ENCODE results near the gene PTGS1.
A peak's percentile ranks its signal among the peaks of the same experiment; 100 is the strongest.

The PTGS1 gene

DNA sequence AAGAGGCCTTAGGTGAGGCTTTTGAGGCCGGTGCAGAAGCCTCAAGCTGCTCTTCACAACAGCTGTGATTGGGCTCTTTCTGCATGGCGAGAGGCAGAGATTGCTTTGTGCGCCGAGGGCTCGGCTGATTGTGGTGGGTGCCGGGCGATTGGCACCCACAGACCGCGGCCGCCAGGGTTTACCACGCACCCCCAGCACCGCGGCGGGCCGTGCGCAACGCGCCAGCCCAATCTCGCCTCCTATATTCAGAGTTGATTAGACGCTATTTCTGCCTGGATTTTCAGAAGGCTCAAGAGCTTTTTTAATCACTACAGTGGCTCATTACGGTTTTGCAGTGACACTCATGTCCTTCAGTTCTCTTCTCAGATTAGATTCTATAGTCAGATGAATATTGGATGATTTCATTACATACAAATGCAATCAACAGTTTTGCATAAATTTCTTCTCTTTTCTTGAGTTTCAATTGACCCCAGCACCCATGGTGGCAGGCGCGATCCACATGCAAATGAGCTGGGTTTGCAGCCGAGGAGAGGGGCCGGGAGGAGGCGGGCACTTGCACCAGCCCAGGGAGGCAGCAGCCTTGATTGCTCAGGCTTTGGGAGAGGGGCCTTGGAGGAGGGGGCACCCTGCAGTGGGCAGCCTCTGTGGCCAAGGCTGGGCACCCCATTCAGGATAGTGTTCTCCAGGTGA, 33.8 kb upstream of the PTGS1 start:
- no peak overlapping the region for H3K9ac ChIP-seq (ENCODE audit: low read length)

DNA sequence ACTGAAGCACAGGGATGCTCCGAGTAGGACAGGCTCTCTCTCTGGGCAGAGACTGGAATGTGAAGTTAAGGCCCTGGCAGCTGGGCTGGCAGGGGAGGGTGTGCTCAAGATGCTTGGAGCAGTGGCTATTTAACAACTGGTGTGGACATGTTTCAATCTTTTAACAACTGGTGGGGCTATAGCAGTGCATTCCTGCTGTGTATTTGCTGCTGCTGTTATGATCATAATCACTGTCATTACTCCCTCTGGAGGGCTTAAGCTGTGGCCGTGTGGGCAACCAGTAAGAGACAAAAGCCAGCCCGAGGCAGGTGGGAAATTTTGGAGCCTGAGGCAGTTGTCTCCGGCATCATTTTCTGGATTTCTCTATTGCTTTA, 33.3 kb upstream of the PTGS1 start:
- no peaks in the 10 kb centered on the region for H3K27me3 ChIP-seq (ENCODE audit: control insufficient read depth, insufficient read depth, low read length)
- H3K27ac ChIP-seq (ENCODE audit: low read depth, low read length), result no peak overlapping the region
- no peak overlapping the region for H3K4me3 ChIP-seq (ENCODE audit: low read length)
- H3K36me3 ChIP-seq (ENCODE audit: control insufficient read depth, insufficient read depth, low read length), result no peaks in the 10 kb centered on the region
- H3K9ac ChIP-seq (ENCODE audit: low read length), result no peak overlapping the region
- no peaks in the 10 kb centered on the region for H3K4me1 ChIP-seq (ENCODE audit: control insufficient read depth, insufficient read depth, low read length)

More for the DNA sequence above, 33.8 kb upstream of the PTGS1 start:
- H3K36me3 ChIP-seq (ENCODE audit: control insufficient read depth, insufficient read depth, low read length), result no peaks in the 10 kb centered on the region
- H3K27me3 ChIP-seq (ENCODE audit: control insufficient read depth, insufficient read depth, low read length), result no peaks in the 10 kb centered on the region
- no peak overlapping the region for H3K27ac ChIP-seq (ENCODE audit: low read depth, low read length)
- no peak overlapping the region for H3K4me3 ChIP-seq (ENCODE audit: low read length)
- no peaks in the 10 kb centered on the region for H3K4me1 ChIP-seq (ENCODE audit: control insufficient read depth, insufficient read depth, low read length)

DNA sequence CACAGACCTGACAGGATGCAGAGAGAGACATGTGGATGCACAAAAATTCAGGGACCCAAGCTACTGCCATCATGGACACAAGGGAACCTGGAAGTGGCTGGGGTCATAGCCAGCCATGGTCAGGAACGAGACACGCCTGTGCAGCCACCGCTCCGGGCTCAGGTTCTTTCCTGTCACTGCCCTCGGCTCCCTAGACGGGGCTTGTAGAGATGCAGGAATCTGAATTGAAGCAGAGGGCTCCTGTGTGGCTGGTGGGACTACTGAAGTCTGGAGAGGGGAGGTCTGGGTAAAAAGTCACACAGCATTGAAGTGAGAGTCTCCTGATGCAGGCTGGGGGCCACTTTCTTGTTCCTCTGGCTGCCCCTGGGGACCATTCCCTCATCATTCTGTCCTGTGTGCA, 32.3 kb upstream of the PTGS1 start:
- H3K27ac ChIP-seq (ENCODE audit: low read depth, low read length), result no peak overlapping the region
- H3K27me3 ChIP-seq (ENCODE audit: control insufficient read depth, insufficient read depth, low read length), result no peaks in the 10 kb centered on the region
- H3K4me1 ChIP-seq (ENCODE audit: control insufficient read depth, insufficient read depth, low read length), result no peaks in the 10 kb centered on the region
- no peak overlapping the region for H3K4me3 ChIP-seq (ENCODE audit: low read length)
- no peak overlapping the region for H3K9ac ChIP-seq (ENCODE audit: low read length)
- H3K36me3 ChIP-seq (ENCODE audit: control insufficient read depth, insufficient read depth, low read length), result no peaks in the 10 kb centered on the region

DNA sequence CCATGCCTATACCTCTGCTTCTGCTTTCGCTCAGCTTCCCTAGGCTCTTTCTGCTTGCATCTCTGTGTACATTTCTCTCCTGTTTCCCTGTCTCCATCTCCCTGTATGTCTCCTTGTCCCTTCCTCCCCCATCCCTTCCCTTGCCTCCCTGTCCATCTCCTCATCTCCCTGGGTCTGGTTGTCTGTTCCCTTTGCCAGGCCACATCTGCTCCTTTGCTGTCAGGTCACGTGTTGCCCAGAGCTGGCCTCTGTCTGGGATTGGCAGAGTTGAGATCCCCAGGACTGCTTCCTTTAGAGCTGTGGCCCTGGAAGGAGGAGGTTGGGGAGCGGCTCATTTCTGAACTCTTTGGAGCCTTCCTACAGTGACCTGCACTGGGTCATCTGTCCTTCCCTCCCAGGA, 31.8 kb upstream of the PTGS1 start:
- no peaks in the 10 kb centered on the region for H3K36me3 ChIP-seq (ENCODE audit: control insufficient read depth, insufficient read depth, low read length)
- no peaks in the 10 kb centered on the region for H3K4me1 ChIP-seq (ENCODE audit: control insufficient read depth, insufficient read depth, low read length)
- H3K27me3 ChIP-seq (ENCODE audit: control insufficient read depth, insufficient read depth, low read length), result no peaks in the 10 kb centered on the region
- H3K4me3 ChIP-seq (ENCODE audit: low read length), result no peak overlapping the region
- no peak overlapping the region for H3K27ac ChIP-seq (ENCODE audit: low read depth, low read length)
- H3K9ac ChIP-seq (ENCODE audit: low read length), result no peak overlapping the region

DNA sequence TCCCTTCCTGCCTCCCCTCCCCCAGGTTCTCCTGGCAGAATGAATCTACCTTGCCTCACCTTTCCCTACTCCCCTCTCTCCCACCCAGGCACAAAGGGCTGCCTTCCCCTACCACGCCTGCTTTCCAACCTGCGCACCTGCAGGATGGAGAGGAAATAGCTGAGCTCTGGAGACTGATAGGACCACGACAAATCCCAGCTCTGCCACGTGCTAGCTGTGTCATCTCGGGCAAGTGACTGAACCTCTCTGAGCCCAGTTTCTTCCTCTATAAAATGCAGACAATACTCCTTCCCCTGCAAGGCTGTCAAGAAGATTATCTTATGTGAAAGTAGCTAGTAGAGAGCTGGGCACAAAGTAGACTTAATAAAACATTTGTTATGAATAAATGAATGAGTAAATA, 31.2 kb upstream of the PTGS1 start:
- Histone ChIP-seq H3K27ac (ENCODE audit: low read depth, low read length) (no peak overlapping the region), H3K27me3 (ENCODE audit: control insufficient read depth, insufficient read depth, low read length) (no peaks in the 10 kb centered on the region), H3K4me1 (ENCODE audit: control insufficient read depth, insufficient read depth, low read length) (no peaks in the 10 kb centered on the region), H3K36me3 (ENCODE audit: control insufficient read depth, insufficient read depth, low read length) (no peaks in the 10 kb centered on the region), H3K9ac (ENCODE audit: low read length) (no peak overlapping the region), H3K4me3 (ENCODE audit: low read length) (no peak overlapping the region)

DNA sequence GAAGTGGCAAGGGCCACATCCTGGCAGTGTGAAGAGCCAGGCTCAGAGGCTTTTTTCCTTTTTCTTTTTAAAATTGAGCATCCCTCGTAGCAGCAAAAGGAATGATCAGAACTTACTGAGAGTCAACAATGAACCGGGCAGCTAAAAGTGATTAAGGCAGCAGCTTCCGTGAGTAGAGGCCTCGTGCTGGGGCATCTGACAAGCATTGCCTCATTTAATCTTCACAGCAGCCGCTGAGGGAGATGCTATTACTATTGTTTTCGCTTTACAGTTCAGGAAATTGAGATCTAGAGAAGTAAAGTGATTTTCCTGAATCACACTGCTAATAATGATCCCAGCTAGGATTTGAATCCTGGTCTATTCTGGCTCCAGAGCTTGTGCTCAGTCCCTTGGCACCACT, 30.7 kb upstream of the PTGS1 start:
- H3K9ac ChIP-seq (ENCODE audit: low read length), result no peak overlapping the region
- no peaks in the 10 kb centered on the region for H3K27me3 ChIP-seq (ENCODE audit: control insufficient read depth, insufficient read depth, low read length)
- no peak overlapping the region for H3K27ac ChIP-seq (ENCODE audit: low read depth, low read length)
- no peaks in the 10 kb centered on the region for H3K4me1 ChIP-seq (ENCODE audit: control insufficient read depth, insufficient read depth, low read length)
- no peaks in the 10 kb centered on the region for H3K36me3 ChIP-seq (ENCODE audit: control insufficient read depth, insufficient read depth, low read length)
- no peak overlapping the region for H3K4me3 ChIP-seq (ENCODE audit: low read length)

DNA sequence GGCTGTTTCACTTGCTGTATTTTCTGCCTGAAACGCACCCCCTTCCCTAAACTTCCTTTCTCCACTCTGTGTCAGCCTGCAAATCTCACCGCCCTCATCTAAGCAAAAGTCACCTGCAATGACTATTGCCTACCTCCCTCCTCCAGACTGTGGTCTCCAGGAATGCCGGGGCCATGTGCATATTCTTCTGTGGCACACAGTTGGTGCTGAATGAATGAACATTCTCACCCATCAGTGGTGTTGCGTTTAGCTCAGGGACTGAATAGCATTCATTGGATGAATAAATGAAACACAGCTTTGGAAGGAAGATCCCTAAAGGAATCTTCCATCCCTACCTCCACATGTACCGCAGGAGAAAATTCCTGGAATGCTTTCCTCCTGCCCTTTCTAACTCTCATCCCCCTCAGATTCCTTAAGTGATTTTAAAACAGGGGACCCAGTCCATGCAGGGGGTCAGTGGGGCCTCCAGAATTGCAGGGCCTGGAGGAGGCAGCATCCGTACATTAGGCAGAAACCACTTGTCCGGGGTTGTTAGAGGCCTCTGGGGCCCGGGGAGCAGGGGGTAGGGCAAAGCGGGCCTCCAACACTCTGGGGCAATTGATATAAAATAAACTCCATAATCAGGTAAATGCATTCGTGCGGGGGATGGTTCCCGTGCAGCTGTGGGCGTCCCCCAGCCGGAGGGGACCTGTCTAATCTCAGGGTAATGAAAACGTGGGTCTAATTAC, 28.3 kb upstream of the PTGS1 start:
- H3K4me1 ChIP-seq (ENCODE audit: control insufficient read depth, insufficient read depth, low read length), result peaks cover 3% of the 10 kb centered on the region
- no peak overlapping the region for H3K27ac ChIP-seq (ENCODE audit: low read depth, low read length)
- no peaks in the 10 kb centered on the region for H3K27me3 ChIP-seq (ENCODE audit: control insufficient read depth, insufficient read depth, low read length)
- H3K4me3 ChIP-seq (ENCODE audit: low read length), result no peak overlapping the region
- no peaks in the 10 kb centered on the region for H3K36me3 ChIP-seq (ENCODE audit: control insufficient read depth, insufficient read depth, low read length)
- H3K9ac ChIP-seq (ENCODE audit: low read length), result no peak overlapping the region

DNA sequence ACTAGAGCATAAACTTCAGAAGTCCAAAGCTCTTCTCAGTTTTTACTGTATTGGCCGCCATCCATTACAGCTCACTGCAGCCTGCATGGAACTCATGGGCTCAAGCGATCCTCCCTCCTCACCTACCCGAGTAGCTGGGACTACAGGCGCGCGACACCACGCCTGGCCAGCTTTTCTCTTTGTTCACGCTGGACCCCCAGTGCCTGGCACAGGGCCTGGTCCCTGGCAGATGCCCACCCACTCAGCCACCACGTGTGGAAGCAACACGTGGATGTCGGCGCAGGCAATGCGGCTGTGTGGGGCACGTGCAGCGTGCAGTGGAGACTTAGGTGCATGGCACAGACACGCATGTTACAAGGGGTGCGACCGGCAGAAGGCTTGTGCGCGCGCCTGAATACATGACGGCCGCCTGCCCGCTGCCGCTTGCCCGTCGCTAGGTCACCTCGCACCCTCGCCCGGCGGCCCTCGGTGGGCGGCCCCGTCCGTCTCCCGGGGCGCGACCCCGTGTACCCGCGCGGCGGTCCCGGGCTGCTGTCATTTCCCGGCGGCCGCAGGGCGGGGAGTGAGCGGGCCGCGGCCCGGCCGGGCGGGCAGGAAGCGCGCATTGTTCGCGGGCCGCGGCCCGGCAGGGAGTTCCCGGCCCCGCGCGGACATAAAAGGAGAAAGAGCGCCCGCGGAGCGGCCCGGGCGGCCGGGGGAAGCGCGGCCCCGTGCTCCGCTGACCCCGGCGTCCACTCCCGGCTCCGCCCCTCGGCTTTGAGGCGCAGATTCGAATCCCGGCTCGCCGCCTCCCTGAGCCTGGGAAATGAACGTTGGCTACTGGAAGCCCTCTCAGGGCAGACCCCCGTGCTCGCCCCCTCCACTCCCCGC, 24.1 kb upstream of the PTGS1 start:
- peak overlapping the region; percentile 57 for H3K9ac ChIP-seq (ENCODE audit: low read length)
- H3K27ac ChIP-seq (ENCODE audit: low read depth, low read length), result peak overlapping the region; percentile 75
- H3K27me3 ChIP-seq (ENCODE audit: control insufficient read depth, insufficient read depth, low read length), result no peaks in the 10 kb centered on the region
- H3K4me1 ChIP-seq (ENCODE audit: control insufficient read depth, insufficient read depth, low read length), result peaks cover 3% of the 10 kb centered on the region
- peak overlapping the region; percentile 63 for H3K4me3 ChIP-seq (ENCODE audit: low read length)
- no peaks in the 10 kb centered on the region for H3K36me3 ChIP-seq (ENCODE audit: control insufficient read depth, insufficient read depth, low read length)

DNA sequence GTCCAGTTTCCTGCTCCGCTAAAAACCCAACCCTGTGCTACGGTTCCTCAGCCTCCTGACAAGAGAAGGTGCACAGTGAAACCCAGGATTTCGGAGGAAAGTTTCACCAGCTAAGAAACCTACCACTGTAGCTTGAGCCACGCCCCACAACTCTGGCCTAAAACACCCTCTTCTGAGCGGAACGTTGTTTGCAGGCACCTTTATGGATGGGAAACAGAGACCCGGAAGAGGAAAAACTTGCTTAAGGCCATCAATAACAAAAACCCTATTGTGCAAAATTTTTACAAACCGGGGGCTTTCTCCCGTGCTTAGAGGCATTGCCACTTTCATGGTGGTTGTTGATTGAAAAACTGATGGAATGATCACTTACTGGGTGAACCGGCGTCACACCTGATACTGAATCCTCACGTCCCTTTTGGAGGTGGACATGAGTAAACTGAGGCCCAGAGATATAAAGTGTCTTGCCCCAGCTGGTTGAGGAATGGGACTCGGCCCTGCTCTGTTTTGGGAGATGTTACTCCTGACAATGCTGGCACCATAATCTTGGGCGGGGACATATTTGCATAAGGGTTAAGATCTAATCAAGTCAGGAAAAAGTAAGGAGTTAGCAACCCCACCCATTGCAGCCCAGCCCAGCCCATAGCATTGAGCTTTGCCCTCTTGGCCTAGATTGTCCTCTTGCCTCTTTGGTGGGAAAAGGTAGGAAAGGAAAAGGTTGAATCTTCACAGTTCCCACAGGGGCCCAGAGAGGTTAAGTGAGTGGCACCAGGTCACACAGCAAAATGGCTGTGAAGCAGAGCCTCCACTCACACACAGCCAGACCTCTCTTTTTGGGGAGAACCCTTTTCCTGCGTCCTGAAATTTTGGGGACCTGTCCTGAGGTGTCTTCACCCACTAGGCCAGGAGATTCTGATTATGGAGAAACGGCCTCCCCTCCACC, 23.2 kb upstream of the PTGS1 start:
- no peaks in the 10 kb centered on the region for H3K36me3 ChIP-seq (ENCODE audit: control insufficient read depth, insufficient read depth, low read length)
- H3K9ac ChIP-seq (ENCODE audit: low read length), result peak overlapping the region; percentile 57
- peak overlapping the region; percentile 75 for H3K27ac ChIP-seq (ENCODE audit: low read depth, low read length)
- peaks cover 3% of the 10 kb centered on the region for H3K4me1 ChIP-seq (ENCODE audit: control insufficient read depth, insufficient read depth, low read length)
- no peaks in the 10 kb centered on the region for H3K27me3 ChIP-seq (ENCODE audit: control insufficient read depth, insufficient read depth, low read length)
- peak overlapping the region; percentile 63 for H3K4me3 ChIP-seq (ENCODE audit: low read length)

DNA sequence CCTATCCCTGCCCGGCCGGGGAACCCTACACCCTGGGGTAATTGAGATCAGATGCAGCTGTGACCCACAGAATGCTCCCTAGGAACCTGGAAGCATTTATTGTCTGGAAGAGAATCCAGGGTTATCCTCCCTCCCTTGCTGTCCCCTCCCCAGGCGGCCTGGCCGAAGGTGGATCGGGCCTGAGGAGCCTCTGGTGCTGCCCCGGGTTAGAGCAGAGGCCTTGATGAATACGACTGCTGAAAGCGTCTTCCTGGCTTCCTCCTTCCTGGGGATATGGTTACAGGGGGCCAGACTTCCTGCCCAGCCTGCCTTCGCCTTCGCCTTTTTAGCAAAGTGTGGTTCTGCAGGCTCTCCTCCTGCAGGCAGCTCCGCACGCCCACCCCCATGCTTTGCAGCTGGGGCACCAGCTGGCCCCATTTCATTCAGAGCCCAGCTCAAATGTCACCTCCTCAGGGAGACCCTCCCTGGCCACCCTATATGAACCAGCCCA, 22.5 kb upstream of the PTGS1 start:
- Histone ChIP-seq H3K27ac (ENCODE audit: low read depth, low read length) (no peak overlapping the region), H3K4me1 (ENCODE audit: control insufficient read depth, insufficient read depth, low read length) (peaks cover 3% of the 10 kb centered on the region), H3K9ac (ENCODE audit: low read length) (no peak overlapping the region), H3K4me3 (ENCODE audit: low read length) (no peak overlapping the region), H3K36me3 (ENCODE audit: control insufficient read depth, insufficient read depth, low read length) (no peaks in the 10 kb centered on the region), H3K27me3 (ENCODE audit: control insufficient read depth, insufficient read depth, low read length) (no peaks in the 10 kb centered on the region)

DNA sequence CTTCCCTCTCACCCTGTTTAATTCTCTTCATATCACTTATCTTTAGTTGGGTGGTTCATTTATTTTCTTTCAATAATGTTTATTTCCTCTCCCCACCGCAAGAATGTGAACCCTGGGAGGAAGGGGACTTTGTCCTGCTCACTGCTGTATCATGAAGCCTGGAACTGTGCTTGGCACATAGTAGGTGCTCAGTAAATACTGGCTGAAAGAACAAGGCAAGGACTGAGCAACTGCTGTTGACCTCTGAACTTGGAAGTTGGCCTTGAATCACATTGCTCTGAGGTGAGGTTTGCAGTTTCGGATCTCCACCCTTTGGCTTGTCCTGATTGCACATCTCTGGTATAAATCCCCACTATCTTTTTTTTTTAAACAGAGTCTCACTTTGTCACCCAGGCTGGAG, 22.0 kb upstream of the PTGS1 start:
- Histone ChIP-seq H3K36me3 (ENCODE audit: control insufficient read depth, insufficient read depth, low read length) (no peaks in the 10 kb centered on the region), H3K4me1 (ENCODE audit: control insufficient read depth, insufficient read depth, low read length) (peaks cover 3% of the 10 kb centered on the region), H3K27me3 (ENCODE audit: control insufficient read depth, insufficient read depth, low read length) (no peaks in the 10 kb centered on the region), H3K9ac (ENCODE audit: low read length) (no peak overlapping the region), H3K4me3 (ENCODE audit: low read length) (no peak overlapping the region), H3K27ac (ENCODE audit: low read depth, low read length) (no peak overlapping the region)
